H1 (cell line): ENCODE results near the gene DDI2. TPM values are rescaled to one million over a fixed set of nuclear protein-coding genes. Genes with fewer than 3 reads are reported as not detected.

ENCODE experiments used
- POLR2A ChIP-seq, 2 experiments: IDR thresholded peaks; 1 replicate in 1 of 2; 2 replicates in 1 of 2; pipeline ENCODE4 v1.6.1; 2011; ENCODE audit warnings: low read depth in 2 of 2, low read length in 2 of 2, mild to moderate bottlenecking in 2 of 2; ENCODE audit errors: control extremely low read depth in 1 of 2
- polyA plus RNA-seq, 7 experiments: library from polyadenylated mRNA; depleted of rRNA in 3 of 7; stranded (reverse) in 5 of 7; unstranded in 2 of 7; fragments of >200 nt in 5 of 7; fragments of 200-250 nt in 2 of 7; gene quantifications; 1 replicate in 5 of 7; 2 replicates in 1 of 7; 4 replicates in 1 of 7; pipeline versions ENCODE4 v1.2.1 to v1.2.3, GENCODE V29; 2011 to 2013; ENCODE audit warnings: missing spikeins in 2 of 7, mixed read lengths in 2 of 7
- total RNA-seq: library from RNA; stranded (reverse); fragmentation: NEBNext Ultra II Directional; extraction: Animal tissue kit (Norgen Biotek cat#: 25700); gene quantifications from 2 replicates; pipeline ENCODE4 v1.2.1, GENCODE V29; 2021
- TF ChIP-seq, protein P1 (sequence below), 3 experiments: IDR thresholded peaks; 1 replicate in 2 of 3; 2 replicates in 1 of 3; pipeline versions ENCODE4 v1.5.1 to v1.6.1; 2011; ENCODE audit warnings: low read length in 3 of 3, mild to moderate bottlenecking in 3 of 3, inconsistent platforms in 2 of 3, low read depth in 1 of 3, moderate library complexity in 1 of 3; ENCODE audit not compliant: insufficient read depth in 1 of 3; ENCODE audit errors: control extremely low read depth in 1 of 3

DDI2 gene
- total and polyA plus RNA-seq, 2 of the 8 experiments (the other 6 are each of a cell fraction or from before 2014, with no cell fraction given), result 7.7 to 38.3 TPM

DNA sequence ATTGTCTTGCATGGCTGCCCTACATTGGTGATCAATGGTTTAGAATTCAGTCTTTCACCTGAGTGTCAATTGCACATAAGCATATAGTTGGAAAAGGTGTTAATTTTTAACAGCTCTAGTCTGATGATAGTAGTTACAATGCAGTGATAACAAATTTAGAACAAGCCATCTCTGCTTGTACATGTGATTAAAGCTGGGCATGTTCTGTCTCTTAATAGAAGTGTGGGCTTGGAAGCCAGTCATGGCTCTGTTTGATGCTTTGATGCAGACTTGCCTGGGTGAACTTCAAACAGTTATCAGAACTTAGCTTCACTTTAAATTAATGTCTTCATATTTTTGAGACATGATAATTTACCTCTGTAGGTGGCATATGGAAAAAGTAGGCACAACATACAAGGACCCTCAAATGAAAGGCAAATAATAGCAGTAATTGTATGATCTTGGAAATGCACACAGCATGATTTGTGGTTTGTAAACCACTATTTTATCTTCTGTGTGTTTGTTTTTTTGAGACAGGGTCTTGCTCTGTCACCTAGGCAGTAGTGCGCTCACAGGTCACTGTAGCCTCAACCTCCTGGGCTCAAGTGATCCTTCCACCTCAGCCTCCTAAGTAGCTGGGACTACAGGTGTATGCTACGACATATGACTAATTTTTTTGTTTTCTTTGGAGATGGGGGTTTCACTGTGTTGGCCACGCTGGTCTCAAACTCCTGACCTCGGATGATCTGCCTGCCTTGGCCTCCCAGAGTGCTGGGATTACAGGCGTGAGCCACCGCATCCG lies 3.8 kb downstream of the DDI2 start (continued):
- TF ChIP-seq, protein P1, sequence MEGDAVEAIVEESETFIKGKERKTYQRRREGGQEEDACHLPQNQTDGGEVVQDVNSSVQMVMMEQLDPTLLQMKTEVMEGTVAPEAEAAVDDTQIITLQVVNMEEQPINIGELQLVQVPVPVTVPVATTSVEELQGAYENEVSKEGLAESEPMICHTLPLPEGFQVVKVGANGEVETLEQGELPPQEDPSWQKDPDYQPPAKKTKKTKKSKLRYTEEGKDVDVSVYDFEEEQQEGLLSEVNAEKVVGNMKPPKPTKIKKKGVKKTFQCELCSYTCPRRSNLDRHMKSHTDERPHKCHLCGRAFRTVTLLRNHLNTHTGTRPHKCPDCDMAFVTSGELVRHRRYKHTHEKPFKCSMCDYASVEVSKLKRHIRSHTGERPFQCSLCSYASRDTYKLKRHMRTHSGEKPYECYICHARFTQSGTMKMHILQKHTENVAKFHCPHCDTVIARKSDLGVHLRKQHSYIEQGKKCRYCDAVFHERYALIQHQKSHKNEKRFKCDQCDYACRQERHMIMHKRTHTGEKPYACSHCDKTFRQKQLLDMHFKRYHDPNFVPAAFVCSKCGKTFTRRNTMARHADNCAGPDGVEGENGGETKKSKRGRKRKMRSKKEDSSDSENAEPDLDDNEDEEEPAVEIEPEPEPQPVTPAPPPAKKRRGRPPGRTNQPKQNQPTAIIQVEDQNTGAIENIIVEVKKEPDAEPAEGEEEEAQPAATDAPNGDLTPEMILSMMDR (IDR thresholded peaks at IDR 0.05; ENCODE audit: control extremely low read depth in 1 of 3, insufficient read depth in 1 of 3, low read depth in 1 of 3, low read length in 3 of 3), result no peak
- TF ChIP-seq POLR2A (IDR thresholded peaks at IDR 0.05; ENCODE audit: control extremely low read depth in 1 of 2, low read depth in 2 of 2, low read length in 2 of 2), result no peak
